ENCODE results near the gene CLBA1.

DNA sequence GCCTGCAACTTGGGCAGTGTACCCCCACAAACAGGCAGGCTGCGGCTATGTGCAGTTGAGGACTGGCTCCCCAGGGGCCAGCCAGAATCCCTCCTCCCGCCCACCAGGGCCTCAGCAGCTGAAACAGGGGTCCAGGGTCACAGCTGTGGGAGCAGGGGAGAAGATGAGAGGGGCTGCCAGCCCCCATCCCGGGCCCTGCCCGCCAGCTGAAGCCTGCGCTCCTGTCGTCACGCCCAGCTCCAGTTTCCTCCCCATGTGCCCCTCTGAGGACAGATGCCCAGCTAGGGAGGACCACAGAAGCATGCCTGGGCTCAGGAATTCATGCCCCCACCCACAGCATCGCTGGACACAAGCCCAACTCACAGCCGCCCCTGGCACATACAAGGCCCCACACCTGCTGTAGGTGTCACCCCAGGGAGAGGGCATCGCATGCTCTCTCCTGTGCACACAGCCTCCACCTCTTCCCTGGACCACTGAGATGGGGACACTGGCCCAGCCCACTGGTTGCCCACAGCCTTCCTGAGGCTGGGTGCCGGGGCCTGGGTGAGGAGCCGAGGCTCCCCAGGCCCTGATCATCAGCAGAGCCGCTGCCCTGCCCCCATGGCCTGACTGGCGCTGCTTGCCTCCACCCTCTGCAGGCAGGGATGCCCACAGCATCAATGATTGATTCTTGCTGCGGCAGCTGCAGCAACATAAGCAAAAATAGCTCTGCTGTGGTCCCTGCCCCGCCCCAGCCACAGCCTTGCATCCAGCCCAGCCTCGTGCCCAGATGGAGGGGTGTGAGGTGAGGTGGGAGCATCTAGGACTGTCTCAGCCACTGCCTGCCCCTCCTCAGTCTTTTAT lies 3.7 kb upstream of the CLBA1 start:
- TF ChIP-seq, protein P1, sequence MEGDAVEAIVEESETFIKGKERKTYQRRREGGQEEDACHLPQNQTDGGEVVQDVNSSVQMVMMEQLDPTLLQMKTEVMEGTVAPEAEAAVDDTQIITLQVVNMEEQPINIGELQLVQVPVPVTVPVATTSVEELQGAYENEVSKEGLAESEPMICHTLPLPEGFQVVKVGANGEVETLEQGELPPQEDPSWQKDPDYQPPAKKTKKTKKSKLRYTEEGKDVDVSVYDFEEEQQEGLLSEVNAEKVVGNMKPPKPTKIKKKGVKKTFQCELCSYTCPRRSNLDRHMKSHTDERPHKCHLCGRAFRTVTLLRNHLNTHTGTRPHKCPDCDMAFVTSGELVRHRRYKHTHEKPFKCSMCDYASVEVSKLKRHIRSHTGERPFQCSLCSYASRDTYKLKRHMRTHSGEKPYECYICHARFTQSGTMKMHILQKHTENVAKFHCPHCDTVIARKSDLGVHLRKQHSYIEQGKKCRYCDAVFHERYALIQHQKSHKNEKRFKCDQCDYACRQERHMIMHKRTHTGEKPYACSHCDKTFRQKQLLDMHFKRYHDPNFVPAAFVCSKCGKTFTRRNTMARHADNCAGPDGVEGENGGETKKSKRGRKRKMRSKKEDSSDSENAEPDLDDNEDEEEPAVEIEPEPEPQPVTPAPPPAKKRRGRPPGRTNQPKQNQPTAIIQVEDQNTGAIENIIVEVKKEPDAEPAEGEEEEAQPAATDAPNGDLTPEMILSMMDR (conservative IDR thresholded peaks at IDR 0.05; ENCODE audit: low read length) = no peak
- no peak for TF ChIP-seq EZH2phosphoT487 (IDR thresholded peaks at IDR 0.05; ENCODE audit: borderline replicate concordance, low read depth, low read length)
